Colon (tissue), 2 donors: ENCODE results near the gene NUDC.
"Not testable (repeated sequence)": the region's sequence is repeated elsewhere in the genome, so short reads cannot be mapped to it uniquely, and the experiment has no call there.

Experiments
- FAIRE-seq: peaks from 2 replicates; lab custom pipeline; 2012; peaks lifted over from hg19 to GRCh38; lab: Jason Lieb, UNC
- donor health status: control.
- donor health status: control.

Gene NUDC

GRCh38 chr1:26911399-26912146 is 10.0 kb upstream of the NUDC start:
- FAIRE-seq = no peak

- FAIRE-seq = no peak
Observed at GRCh38 chr1:26912147-26912490, 9.4 kb upstream of the NUDC start.

DNA sequence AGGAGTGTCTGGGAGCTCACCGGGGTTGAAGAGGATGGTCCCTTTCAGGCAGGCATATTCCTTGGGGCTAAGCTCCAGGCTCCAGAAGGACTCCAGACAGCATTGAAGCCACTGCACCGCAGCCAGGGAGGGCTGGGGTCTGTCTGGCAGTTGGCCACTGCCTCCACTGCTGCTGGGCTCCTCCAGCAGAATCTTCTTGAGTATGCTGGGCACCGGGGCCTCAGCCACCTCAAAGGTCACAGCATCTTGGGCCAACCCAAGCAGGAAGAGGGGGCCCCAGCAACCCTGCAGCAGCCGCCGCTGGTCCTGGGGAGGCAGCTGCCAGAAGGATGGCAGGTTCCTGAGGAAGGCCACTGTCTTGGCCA is 8.2 kb upstream of the NUDC start:
- no peak for FAIRE-seq

DNA sequence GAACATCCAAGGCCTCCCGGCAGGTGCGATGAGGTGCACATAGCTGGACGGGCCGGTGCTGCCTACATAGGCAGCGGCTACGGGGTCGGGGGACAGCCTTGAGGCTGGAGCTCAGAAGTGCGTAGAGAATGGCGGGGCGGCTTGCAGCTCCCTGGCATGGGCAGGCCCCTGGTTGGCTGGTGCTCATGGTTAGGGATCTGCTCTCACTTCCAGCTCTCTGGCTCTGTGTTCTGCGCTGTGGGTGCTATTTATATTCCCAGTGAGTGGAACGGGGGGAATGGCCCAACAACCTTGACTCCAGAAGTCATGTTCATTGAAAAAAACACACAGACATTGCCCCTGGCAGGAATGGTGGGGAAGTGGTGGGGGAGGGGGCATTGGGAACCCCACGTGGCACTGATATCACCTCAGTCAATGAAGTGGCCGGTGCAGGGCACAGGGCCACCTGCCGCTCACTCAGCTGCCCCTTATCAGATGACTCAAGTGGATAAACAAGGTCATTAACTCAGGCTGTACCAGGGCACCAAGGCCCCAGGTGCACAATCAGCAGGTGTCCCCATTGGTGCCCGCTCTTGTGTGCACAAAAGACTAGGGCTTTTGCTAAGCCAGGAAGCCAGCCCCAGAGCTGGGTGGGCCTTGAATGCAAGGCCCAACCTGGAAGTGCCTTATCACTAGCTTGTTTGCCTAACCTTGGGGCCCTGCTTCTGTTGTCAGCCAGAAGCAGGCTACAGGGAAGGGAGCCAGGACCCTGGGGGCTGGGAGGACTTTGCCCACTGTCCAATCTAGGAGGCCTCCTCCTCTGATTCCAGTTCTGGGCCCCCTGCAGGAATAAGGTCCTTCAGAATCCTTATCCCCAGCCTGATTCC is 7.6 kb upstream of the NUDC start, which contains the start of gene NR0B2:
Gene NR0B2 (minus strand): TSS at position 222 of the 866 bp plus-strand sequence. CDS start 35 bp downstream, at position 187.
- no peak for FAIRE-seq

- FAIRE-seq = no peak
Observed at GRCh38 chr1:26915204-26915842, 6.2 kb upstream of the NUDC start.

GRCh38 chr1:26921126-26921539 is 410 bp upstream of the NUDC start:
- FAIRE-seq = no peak

- FAIRE-seq = no peak
Observed at GRCh38 chr1:26922431-26922729, 837 bp downstream of the NUDC start.

DNA sequence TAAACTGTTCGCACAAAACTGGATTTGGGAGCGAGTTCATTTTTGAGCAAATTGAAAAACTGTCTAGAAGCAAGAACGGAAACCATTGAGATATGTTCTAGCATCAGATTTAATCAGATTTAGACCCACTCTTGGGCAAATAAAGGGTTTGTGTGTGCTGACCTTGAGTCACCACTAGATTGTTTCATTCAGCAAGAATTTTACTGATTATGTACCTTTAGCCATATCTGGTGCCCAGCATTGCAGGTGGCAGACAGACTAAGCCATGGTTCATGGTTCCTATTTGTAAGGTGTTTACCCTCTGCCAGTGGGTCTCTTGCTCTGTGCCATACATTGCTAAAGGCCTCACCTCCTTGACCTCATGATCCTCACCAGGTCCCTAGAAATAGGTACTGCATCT is 1.4 kb downstream of the NUDC start:
- no peak for FAIRE-seq

DNA sequence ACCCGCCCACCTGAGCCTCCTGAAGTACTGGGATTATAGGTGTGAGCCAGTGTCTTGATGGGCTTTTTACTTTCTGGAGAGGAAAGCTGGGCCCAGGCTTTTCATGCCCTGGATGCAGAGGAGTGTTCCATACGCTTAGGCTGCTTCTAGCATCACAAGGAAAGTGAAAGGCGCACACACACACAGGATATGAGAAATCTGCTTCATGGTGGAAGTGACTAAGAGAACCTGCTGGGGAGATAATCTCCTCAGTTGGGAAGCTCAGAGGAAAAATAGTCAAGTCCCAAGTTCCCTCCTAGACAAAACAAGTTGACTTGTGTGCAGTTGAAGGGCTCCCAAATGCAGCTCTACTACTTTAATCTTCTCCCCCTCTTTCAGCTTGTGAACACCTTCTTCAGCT is 2.2 kb downstream of the NUDC start:
- no peak for FAIRE-seq

- FAIRE-seq = no peak
Observed at GRCh38 chr1:26932531-26932930, 11.0 kb downstream of the NUDC start.

- FAIRE-seq = no peak
Observed at GRCh38 chr1:26936823-26937222, 15.3 kb downstream of the NUDC start.

DNA sequence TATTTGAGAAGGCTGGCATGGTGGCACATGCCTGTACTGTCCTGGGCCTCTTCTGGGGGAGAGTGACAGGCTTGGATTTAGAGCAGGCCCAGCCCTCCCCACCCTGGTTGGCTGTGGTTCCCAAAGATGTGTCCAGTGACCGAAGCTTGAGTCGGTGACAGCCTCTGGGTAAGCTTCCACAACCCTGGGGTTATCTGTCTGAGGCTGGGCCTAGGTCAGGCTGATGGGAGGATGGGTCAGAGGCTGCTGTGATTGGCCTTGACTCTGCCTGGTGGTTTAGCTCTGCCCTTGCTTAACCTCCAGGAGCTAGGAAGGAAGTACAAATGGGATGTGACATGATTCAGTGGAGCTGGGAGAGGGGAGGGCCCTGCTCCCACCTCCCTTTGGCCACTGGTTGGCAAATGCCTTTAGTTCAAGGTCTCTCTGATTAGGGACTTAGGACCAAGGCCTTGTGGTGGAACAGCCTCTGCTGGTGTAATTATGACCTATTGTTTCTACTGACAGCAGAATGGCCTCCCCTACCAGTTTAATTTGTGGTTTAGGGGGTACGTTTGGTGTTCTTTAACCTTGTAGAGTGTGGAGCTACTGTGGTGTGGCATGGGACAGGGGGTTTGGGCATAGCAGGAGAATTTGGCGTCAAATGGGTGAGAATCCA is 16.6 kb downstream of the NUDC start:
- no peak for FAIRE-seq

DNA sequence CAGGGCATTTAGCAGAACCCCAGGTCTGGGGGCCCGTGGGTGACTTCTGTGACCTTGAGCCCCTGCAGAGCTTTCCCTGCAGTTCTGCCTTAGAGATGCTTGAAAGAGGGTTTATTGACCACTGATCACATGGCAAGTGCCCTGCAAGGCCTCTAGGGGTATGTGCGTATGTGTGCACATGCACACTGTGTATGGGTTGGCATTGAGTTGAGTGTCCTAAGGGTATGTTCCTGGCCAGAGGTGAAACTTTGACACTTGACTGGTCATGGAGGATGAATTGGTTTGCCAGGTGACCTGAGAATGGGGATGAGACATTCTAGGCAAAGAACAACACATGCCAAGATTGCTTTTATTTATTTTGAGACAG is 17.1 kb downstream of the NUDC start:
- no peak for FAIRE-seq

GRCh38 chr1:26941311-26941710 is 19.8 kb downstream of the NUDC start:
- FAIRE-seq = no peak

DNA sequence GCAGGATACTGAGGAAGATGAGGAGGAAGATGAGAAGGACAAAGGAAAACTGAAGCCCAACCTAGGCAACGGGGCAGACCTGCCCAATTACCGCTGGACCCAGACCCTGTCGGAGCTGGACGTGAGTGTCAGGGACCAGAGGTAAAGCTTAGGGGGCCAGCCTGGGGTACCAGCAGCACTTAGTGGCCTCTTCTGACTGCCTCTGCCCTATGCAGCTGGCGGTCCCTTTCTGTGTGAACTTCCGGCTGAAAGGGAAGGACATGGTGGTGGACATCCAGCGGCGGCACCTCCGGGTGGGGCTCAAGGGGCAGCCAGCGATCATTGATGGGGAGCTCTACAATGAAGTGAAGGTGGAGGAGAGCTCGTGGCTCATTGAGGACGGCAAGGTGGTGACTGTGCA is 21.1 kb downstream of the NUDC start:
- FAIRE-seq = no peak

DNA sequence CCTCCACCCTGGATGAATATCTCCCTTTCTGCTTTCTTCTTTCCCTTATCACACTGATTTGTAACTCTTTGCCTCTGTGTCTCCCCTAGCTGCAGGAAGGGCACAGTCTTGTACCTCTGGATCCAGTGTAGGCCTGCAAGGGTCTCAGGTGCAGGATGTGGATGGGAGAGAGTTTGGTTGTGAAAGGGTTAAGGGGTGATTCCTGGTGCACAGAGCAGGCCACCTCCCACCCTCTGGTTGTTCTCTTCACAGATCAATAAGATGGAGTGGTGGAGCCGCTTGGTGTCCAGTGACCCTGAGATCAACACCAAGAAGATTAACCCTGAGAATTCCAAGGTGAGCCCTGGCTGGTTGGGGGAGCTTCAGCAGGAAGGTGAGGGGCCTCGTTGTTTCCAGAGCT is 23.6 kb downstream of the NUDC start:
- no peak for FAIRE-seq

- FAIRE-seq = no peak
Observed at GRCh38 chr1:26945728-26946127, 24.2 kb downstream of the NUDC start.

DNA sequence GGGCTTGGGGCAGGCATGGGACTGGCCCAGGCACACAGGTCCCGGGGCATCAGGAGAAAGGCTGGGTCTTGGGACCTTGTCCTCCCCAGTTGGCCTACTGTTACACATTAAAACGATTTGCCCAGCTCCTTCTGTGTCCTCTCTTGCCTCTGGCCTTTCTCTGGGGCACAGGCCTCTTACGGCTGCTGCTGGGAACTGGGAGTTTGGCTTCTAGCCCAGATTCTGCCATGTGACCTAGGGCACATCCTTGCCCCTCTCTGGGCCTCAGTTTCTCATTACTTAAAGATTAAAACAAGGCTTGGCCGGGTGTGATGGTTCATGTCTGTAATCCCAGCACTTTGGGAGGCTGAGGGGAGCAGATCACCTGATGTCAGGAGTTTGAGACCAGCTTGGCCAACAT is 24.7 kb downstream of the NUDC start:
- no peak for FAIRE-seq

DNA sequence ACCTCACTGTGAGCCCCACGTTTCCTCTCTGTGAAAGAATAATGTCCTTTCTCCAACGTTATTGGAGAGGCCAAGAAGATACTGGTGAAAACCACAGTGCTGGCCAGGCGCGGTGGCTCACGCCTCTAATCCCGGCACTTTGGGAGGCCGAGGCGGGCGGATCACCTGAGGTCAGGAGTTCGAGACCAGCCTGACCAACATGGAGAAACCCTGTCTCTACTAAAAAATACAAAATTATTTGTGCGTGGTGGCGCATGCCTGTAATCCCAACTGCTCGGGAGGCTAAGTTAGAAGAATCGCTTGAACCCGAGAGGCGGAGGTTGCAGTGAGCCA is 27.1 kb downstream of the NUDC start:
- not testable (repeated sequence) for FAIRE-seq

DNA sequence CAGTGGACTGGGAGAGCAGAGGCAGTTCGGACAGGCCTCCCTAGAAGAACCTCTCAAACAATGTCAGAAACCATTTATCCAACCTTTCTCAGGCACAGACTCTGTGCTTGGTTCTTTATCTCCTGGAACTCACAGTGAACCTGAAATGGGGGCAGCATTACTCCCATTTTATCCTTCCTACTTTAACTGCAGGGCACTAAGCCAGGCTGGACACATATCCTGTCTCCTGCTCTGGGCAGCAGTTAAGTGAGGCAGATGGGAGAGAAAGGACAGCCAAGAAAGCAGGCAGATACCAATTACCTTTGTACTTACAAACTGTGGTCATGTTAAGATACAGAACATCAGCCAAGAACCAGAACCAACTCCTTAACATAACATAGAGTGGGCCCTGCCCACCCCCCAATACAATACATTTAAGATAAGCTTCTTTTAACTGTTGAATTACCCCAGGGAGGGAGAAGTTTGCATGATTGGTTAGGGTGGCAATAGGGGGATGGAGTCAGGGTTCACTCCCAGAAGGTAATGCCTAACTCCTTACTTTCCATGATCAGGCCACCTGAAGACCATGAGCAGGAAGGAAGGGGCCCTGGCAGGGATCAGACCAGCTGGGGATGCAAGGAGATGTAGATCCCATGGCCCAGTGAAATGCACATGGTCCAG is 27.9 kb downstream of the NUDC start:
- no peak for FAIRE-seq

DNA sequence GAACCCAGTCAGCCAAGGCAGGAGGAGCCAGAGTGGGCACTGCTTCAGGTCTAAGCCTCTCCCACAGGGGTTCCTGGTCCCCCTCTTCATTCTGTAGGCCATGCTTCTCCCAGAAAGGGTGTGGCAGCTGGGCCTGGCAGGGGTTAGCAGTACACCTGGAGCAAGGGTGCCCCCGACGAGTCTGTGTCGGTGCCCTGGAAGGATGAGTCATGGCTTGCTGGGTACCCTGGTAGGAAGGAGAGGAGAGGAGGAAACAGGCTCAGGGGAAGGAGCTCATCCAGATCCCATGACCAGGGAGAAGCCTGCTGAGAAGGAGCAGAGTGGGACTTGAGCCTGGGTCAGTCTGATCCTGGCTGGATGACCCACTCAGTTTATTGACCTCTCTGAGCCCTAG is 28.4 kb downstream of the NUDC start:
- FAIRE-seq = no peak

GRCh38 chr1:26950602-26951001 is 29.1 kb downstream of the NUDC start:
- no peak for FAIRE-seq

DNA sequence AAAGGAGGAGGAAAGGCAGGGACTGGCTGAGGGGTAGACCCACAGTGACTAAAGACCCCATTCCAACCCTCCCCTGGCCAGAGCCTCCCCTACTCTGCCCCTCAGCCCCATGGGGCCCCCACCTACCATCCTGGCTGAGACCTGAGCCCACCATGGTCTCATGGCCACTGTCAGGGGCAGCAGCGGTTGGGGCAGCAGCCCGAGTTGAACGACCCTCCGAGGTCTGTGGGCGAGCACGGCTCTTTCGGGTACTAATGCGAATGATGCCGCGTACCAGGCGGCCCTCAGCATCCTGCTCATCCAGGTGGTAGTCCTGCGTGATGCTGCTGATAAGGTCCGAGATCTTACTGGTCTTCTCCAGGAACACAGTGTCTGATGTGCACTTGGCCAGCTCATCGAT is 29.7 kb downstream of the NUDC start:
- FAIRE-seq = no peak
